DMS79 treated with DMSO at 0.1 percent for 48 hours (cell line): ENCODE measurements around the gene RGS2.

ENCODE experiments used
- DNase-seq: peaks from one replicate; lab custom pipeline; 2025; lab: John Stamatoyannopoulos, UW

The RGS2 gene

DNA sequence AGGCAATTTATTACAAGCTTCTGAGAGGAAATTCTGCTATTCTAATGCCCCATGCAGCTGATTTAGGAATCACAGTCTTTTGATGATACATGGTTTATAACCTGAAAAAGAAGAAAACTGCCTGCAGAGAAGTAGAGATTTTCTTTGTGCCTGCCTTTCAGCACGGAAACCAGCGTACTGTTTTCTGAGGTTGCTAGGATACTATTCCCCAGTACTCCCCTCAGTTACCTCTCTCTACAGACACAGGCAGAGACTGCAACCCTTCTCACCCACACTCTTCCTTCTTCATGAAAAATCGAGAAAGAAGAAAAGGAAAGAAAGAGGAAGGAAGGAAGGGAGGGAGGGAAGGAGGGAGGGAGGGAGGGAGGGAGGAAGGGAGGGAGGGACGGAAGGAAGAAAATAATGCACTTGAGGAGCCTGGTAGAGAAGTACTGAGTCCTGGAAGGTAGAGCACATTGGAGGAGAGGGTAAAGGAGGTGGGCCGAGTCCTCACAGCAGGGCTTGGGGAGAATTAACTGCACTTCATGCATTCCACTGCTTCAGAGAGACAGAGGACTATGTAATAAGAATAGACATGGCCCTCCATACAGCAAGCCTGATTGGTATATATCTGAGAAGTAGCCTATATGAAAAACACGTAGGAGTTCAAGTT, 21.9 kb downstream of the RGS2 start:
- DNase-seq: no peak

DNA sequence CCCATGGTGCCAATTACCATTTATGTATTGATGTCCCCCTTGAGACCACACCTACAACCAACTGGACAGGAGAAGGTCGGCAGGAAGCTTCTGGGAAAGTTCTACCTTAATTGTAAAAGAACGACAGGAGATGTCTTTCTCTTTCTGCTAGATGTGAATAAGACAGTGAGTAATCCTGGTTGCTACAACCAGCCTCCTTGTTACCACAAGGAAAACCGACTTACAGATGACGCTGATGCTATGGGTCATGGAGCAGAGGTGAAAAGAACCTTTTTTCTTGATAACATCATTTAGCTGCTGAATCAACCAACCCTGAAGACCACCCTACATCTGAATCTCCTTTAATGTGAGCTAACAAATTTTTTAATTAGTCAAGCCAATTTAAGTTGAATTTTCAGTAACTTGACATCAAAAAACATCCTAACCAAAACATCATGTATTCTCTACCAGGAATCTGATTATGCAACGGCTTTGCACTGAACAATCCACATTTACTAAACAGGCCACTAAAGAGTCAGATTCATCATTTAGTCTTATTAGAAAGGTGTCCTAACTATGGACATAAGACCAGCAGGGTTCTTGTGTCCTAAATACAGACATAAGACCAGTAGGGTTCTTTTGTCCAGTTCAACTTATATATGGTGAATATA, 23.0 kb downstream of the RGS2 start:
- DNase-seq: no peak

DNA sequence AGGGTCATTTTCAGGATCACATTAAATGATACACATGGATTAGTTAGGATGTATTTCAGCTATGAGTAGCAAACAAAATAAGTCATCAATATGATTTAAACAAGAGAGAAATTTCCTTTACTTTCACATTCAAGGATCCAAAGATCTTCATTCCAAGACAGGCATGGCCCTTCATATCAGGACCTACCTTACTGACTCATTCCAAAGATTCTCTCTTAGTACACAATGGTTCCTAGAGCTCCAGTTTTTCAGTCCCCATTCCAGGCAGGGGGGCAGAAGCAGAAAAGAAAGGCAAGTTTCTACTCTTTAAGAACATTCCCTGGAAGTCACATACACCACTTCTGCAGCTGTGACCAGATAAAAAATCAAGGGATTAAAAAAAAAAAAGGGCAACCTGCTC, 23.7 kb downstream of the RGS2 start:
- no peak for DNase-seq

DNA sequence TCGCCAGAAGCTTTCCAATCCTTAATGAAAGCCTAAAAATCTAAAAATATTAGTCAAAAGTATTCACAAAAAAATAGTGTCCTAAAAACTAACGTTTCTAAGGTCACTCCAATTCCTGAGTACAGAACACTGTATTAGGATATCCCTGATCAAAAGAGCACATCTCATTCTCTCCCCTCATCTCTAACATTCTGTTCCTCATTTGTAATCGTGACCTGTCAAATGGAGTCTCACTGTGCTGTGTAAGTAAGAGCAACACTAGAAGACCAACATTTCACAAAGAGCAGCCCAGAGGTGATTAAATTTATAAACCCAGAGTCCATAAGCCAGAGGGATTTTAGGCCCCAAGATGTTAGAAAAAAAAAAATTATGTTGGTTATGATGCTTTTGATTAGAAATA, 26.3 kb downstream of the RGS2 start:
- DNase-seq: no peak

DNA sequence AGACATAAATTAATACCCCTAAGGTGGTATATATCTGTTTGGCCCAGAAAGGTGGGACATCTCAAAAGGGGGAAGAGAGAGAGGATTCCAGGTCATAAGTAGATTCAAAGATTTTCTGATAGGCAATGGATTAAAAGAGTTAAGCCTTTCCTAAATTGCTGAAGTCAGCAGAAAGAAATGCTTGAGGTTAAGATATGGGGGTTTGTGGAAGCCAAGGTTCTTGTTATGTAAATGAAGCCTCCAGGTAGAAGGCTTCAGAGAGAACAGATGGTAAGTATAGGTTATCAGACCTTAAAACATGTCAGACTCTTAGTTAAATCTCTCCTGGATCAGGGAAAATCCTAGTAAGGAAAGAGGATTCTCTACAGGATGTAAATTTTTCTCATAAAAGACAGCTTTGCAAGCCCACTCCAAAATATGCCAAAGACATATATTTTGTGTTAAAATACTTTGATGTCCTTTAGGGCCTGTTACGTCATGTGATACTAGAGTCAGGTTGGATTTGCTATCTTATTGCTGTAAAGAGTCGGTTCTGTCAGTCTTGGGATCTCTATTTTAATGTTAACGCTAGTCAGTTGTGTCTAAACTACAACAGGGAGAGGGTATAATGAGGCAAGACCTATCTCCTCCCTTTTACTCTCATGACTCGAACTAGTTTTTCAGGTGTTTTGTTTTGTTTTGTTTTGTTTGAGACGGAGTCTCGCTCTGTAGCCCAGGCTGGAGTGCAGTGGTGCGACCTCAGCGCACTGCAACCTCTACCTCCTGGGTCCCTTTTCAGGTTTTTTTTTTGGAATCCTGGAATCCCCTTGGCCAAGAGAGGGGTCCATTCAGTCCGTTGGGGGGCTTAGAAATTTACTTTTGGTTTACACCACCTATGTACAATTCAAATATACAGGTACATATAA, 30.6 kb downstream of the RGS2 start:
- DNase-seq: no peak

DNA sequence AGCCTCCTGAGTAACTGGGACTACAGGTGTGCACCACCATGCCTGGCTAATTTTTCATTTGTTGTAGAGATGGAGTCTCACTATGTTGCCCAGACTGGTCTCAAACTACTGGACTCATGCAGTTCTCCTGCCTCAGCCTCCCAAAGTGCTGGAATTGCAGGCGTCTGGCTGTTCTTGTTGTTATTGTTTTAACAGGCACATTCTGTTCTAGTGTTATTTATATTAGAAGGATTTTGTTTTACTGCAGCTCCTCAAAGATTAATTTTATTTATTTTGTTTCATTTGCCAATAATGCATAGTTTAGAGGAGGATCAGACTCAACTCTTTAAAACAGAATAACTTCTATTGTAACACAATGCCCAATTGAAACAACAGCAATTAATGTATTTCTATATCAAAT, 35.5 kb downstream of the RGS2 start:
- DNase-seq: no peak

DNA sequence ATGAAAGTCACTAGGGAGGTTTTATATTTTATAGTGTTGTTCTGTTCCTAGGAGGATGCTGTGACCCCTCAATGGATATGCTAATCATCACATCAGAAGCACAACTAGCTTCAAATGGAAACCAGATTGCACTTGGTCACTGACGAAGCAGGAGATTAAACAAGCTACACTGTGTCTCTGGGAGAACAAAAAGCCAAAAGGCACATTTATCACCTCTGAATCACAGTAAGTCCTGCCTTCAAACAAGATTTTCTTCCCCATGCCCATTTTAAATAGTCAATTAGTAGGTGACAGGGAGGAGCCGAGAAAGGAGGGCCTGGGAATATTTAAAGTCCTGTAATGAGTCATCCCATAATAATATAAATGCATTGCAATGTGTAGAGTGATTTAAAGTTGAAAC, 38.1 kb downstream of the RGS2 start:
- no peak for DNase-seq

DNA sequence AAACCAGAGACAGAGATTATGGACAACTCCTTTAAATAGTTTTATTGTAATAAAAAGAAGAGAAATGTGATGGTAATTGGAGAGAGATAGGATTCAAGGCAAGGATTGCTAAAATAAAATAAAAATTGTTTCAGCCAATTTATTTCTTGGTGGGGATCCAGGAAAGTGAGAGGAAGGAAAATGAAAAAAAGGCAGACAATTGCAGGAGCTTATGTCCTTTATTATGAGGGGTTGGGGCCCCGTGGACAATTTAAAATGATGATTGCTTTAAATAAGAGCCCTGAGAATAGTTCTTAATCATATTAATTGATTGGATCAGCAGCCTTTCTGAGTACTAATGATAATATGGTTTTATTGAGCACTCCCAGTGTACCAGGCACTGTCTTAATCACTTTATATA, 40.2 kb downstream of the RGS2 start:
- DNase-seq: no peak

DNA sequence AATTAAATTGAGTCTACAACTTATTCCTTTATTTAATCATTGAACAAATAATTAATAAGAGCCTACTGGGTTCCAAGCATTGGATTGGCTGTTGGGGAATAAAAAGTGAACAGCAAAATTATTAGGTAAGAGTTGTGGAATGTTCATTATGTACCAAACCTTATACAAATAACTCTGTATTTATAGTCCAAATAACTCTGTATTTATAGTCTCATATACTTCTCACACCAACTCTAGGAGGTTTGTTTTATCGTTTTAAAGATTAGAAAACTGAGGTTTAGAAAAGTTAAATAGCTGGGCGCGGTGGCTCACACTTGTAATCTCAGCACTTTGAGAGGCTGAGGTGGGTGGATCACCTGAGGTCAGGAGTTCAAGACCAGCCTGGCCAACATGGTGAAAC, 40.6 kb downstream of the RGS2 start:
- DNase-seq: no peak

DNA sequence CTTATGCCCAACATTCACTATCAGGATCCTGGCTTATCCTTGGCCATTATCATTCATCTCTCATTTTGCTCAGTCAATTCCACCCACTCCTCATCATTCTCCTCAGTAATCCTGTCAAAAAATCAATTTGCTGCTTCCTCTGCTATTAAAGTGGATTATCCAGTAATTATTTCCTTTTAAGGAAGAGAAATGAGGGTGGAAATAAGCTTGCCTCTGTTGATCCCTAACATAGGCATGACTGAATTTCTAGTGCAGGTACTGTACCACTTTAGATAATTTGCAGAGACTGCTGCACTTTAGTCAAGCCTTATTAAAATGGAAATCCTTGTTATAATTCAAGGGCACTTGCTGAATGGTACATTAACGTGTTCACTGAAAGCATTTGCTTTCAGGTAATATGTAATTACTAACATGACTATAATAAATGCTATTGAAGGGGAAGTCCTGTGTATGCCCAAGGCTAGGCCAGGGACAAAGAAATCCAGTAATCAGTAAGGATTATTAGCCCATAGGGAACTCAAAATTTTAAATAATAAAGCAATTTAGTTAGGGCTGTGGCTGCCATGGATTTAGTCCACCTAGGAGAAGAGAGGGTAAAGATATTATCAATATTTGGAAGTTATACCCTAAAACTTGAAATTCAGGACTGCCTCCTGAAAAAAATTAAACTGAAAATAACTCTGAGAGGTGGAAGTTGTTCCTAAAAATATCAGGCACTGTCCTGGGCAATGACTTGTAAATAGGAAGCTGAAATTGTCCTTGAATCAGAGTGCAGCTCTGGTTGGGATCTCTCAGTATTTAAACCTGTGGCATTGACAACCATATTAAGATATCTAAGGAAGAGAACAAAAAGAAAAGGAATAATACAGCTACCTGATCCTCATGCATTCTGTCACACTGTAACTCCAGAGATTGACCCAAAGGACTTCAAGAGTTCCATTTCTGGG, 43.4 kb downstream of the RGS2 start:
- no peak for DNase-seq

DNA sequence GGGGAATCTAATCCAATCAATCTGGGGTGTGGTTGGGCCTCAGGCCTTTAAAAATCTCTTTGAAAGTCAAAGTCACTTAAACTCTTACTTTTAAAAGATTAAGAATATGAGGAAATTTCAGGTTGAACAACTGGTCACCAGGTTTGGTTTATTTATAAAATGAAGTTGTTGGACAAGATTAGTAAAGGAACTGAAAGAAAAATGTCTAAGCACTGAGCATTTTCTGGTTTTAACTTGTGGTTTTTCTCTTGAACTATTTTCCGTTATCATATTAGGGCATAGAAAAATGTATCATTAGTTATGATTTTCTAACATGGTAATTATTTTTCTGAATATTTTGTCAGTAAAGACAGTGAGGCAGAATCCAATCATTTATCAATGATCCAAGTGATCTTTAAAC, 49.6 kb downstream of the RGS2 start:
- no peak for DNase-seq

DNA sequence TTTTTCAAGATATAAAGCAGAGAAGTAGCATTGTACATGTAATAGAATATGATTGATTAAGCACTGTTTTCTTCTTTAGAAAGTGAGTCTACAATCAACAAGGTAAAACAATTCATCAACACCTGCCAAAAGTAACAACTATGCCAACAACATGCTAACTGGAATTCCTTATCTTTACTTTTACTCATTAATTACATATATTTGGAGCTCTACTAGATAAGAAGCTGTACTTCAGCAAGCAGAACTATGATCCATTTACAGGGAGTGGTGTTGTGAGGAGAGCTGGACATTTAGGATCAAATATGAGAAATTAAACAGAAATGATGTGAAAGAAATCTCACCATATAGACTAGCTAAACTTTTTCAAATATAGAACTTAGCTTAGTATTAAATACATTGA, 51.0 kb downstream of the RGS2 start:
- DNase-seq: no peak

DNA sequence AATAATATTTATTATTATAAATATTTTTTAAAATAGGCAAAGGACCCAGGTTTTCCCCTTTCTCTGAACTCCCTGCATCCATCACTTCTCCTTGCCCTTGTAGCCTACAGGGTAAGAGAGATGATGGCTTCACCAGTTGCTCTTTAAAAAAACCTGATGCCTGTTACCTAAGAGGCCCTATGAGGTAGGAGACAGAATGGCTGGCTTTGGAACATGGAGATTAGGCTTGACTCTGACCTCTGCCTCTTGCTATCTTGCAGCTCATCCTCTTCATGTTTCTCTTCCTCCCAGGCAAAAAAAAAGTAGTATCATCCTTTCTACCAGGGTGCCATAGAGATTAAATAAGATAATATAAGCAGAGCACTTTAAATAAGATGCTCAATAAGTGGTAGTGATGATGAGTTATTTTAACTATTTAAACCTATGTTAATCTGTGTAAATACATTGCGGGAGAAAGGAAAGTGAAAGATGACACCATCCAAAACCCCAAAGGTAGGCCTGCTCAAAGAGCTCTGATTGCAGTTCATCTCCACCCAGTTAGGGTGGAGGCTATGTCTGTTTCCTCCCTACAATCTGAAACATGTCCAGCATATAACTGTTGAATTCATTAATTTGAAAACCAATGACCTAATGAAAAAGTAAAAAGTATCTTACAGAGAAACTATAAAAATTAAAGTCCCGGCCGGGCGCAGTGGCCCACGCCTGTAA, 51.8 kb downstream of the RGS2 start:
- DNase-seq: no peak

DNA sequence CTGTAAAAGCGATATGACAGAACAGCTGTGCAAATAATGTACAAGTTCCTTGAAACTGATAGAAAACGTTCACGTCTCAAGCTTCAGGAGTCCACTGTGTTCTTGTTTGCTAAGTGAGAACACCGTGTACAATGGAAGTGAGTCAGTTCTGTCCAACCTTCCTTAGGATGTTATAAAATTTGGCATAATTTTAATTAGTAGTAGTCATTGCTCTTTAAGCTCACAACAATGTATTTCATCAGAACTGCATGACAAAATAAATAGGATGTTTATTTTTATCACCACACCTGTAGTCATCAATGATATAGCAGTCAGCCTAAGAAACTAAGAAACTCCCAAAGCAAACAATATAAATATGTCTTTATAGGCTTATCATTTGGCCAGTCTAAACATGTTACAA, 53.0 kb downstream of the RGS2 start:
- no peak for DNase-seq
